HG03159 (cell line): ENCODE measurements around the gene BRINP2.
A peak's percentile ranks its signal among the peaks of the same experiment; 100 is the strongest.

Source experiments
- ATAC-seq: cut with Tn5 transposase; IDR thresholded peaks from one replicate; pipeline ENCODE4 v1.9.1; 2021; ENCODE audit warnings: mild to moderate bottlenecking, moderate library complexity; ENCODE audit not compliant: unreplicated experiment

Gene BRINP2

GRCh38 chr1:177170756-177171535 lies at the start of gene BRINP2:
Gene BRINP2, plus strand, starts transcription at chr1:177170958. Its CDS starts 58,919 bp downstream, at chr1:177229877.
- ATAC-seq, result peak; percentile 89

- no peak for ATAC-seq
Measured at GRCh38 chr1:177122461-177123251, 48.1 kb upstream of the BRINP2 start.

- no peak for ATAC-seq
Measured at GRCh38 chr1:177124577-177125278, 46.0 kb upstream of the BRINP2 start.

DNA sequence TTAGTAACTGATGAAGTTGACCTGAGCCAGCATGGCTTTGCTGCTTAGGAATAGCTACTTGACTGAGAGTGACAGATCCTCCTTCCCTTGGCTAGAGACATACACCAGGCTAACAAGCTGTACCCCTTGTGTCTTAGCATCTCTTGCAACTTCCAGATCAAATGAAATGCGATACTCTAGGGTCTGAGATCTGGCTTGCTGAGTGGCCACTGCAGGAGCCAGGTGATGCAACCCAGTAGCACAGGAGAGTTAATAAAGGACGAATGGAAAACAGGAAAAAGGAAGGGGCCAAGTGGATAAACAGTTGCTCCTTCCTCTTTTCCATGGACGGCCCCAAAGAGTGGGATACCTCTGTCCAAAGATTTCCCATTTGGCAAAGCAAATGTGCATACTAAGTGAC lies 44.5 kb upstream of the BRINP2 start:
- ATAC-seq, result no peak

DNA sequence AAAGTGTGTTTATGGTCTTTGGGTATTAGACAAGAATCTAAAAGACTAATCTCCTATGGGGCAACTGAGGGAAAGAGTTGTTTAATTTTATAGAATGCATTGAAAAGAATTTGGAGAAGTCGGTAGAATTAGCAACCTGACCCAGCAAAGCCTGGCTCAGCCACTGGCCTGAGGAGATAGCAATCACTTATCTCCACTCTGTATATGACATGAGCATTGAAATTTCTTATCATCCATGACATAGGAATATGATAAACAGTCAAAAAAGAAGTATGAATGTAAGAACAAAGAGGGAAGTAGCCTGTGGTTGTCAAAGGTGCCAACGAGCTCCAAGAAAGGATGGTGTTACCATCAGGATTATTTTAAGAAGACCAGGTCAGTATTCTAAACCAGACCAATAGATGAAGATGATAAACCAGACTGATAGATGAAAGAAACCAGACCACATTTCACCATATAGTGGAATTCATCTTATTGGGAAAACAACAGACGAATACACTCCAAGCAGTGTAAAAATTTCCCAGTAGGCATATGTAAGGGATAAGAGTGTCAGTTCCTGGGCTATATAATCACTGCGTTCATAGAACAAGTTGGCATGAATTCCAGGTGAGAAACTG lies 42.0 kb upstream of the BRINP2 start:
- ATAC-seq, result no peak

GRCh38 chr1:177130451-177130945 lies 40.3 kb upstream of the BRINP2 start:
- ATAC-seq, result no peak

DNA sequence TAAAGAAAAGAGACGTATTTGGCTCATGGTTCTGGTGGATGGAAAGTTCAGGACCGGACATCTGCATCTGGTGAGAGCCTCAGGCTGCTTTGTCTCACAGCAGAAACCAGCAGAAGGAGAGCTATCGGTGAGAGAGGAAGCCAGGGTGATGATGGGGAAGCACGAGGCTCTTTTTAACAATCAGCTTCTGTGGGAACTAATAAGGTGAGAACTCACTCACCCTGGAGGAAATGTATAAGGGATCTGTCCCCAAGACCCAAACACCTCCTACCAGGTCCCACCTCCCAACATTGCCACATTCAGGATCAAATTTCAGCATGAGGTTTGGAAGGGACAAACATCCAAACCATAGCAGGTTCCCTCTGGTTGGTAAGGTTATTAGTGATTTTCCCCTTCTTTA lies 39.0 kb upstream of the BRINP2 start:
- no peak for ATAC-seq

DNA sequence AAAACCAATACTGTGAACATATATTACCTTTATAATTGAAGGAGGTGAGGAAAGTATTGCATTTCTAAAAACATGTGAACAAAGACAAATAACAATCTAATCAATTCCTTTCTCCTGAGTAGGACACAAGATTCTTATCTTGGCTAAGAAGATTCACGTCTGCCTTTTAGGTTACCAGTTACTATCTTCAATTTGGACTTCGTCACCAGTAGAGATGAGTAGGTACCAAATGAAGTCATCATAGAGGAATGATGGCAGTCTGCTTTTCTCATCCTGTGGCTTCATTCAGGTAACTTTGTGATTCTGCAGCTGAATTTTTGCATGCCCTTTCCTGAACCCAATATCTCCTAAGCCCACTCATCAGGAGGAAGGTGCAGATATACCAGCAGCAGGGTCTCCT lies 38.6 kb upstream of the BRINP2 start:
- ATAC-seq, result no peak

DNA sequence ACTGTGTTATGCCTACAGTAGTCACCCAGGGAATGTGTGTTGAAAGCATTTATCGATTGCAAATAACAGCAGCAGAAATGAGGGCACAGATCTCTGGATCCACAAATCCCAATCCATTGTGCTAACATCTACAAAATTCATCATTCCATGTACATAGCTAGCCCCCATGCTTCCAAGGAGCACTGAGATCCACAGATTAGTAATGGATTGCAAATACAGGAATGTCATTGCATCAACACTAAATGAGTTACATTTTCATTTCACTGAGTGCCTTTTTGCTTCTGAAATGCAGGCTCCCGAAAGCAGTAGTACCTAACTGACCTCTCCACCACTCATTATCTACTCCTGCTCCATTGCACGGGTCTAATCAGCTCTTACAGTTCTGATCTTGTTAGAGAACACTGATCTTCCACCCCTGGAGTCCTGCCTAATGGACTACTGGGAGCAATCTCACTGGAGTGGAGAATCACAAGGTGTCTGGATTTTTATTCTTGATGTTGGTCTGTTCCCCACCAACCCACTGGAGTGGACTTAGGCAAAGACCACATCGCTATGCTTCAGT lies 36.7 kb upstream of the BRINP2 start:
- no peak for ATAC-seq

DNA sequence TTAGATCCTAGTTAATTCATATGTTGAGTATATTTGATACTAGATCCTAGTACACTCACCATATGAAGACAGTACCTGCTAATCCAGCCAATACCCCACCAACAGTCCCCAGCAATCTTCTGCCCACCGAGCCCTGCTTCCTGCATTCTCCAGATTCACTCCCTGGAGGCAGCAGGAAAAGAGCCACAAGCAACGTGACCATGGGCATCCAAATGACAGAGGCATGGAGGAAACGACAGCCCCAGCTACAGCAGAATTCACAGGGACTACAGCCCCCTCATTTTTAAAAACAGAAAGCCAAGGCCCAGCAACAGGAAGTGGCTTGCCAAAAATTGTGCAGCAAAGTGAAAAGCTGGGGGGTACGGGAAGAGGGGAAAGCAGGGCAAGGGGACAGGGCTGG lies 35.5 kb upstream of the BRINP2 start:
- ATAC-seq, result no peak

DNA sequence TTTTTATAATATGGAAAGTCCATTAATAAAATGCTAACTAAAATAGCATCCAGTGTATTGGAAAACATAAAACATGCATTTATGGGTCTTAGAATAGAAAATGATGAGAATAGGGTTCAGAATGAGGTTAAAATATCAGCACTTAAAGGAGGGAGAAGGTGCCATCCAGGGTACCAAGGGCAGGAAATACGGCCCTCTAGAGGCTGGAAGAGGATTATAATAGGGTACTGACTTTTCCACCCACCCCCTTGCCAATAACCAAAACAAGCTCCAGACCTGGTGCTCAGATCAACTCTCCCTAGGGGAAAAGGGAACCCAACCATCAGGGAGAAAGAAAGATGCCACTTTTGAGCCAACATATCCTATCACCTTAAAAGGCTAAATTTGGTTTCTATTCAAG lies 32.9 kb upstream of the BRINP2 start:
- no peak for ATAC-seq

- ATAC-seq, result no peak
Measured at GRCh38 chr1:177138347-177138746, 32.4 kb upstream of the BRINP2 start.

- ATAC-seq, result no peak
Measured at GRCh38 chr1:177142010-177142409, 28.7 kb upstream of the BRINP2 start.

- ATAC-seq, result no peak
Measured at GRCh38 chr1:177142791-177143271, 27.9 kb upstream of the BRINP2 start.

- no peak for ATAC-seq
Measured at GRCh38 chr1:177145106-177146070, 25.4 kb upstream of the BRINP2 start.

GRCh38 chr1:177146499-177146898 lies 24.3 kb upstream of the BRINP2 start:
- no peak for ATAC-seq

DNA sequence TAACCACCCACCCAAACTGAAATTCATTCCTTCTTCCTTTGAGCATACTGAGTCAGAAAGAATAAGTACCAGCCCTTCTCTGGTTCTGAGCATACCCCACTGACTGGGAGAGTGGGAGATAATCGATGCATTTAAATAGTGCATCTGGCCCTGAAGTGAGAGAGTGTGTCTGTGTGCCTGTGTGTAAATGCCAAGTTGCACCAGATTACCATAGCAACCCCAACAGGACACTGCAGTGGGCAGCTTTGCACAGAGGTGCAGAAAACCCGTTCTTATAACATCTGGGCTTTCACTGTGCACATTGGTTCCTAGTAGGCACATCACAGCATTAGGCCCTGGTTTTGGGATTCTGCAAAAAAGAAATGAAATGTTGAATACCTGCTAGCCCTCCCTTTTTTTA lies 8.5 kb upstream of the BRINP2 start:
- no peak for ATAC-seq

GRCh38 chr1:177163844-177164379 lies 6.8 kb upstream of the BRINP2 start:
- no peak for ATAC-seq
